ENCODE results near the gene GOLGA1.

DNA sequence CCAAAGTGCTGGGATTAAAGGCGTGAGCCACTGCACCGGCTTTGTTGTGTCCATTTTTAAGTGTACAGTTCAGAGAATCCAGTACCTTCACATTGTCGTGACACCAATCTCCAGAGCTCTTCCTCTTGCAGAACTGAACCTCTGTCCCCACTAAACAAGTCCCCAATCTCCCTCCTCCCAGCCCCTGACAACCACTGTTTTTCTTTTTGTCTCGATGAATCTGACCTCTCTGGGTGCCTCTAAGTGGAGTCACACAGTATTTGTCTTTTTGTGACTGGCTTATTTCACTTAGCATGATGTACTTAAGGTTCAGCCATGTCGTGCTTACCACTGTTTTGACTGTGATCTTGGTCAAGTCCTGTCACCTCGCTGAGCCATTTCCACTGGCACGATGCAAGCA, 86.1 kb downstream of the GOLGA1 start:
- TF ChIP-seq CTCF (optimal IDR thresholded peaks at IDR 0.05 in 1 of 3, IDR thresholded peaks at IDR 0.05 in 1 of 3, conservative IDR thresholded peaks at IDR 0.05 in 1 of 3; ENCODE audit: extremely low read depth in 1 of 3, insufficient read depth in 2 of 3, low read length in 3 of 3): no peak
- no peak for TF ChIP-seq EZH2 (IDR thresholded peaks at IDR 0.05; ENCODE audit: low read length)
